IMR-90 (cell line): ENCODE results near the gene ELSPBP1. TPM values are rescaled to one million over a fixed set of nuclear protein-coding genes. Genes with fewer than 3 reads are reported as not detected.

Experiments used
- ATAC-seq: fragments of 200-7000 bp; cut with Tn5 transposase; 2 replicates; pipeline ENCODE4 v1.9.1; 2020; ENCODE audit warnings: low read depth, mild to moderate bottlenecking, moderate library complexity
- BruUV-seq: library from RNA; stranded (reverse); fragments of 400-500 nt; replicated peaks from 2 replicates; lab custom pipeline; 2021; lab: Mats Ljungman, UMichigan
- CTCF ChIA-PET: fragments of 300-600 bp; formaldehyde crosslinking; extraction: SDS; loops from one replicate; lab custom pipeline; 2021; ENCODE audit warnings: antibody characterized with exemption; lab: Yijun Ruan, JAX
- POLR2A ChIA-PET: fragments of 300-600 bp; sonication (Branson Sonifier 250); formaldehyde crosslinking; loops from one replicate; lab custom pipeline; 2022; ENCODE audit warnings: antibody characterized with exemption; ENCODE audit not compliant: unreplicated experiment; lab: Charles Lee
- DNase-seq: peaks from one replicate; pipeline ENCODE4 v3.0.0; 2013
- H2AFZ ChIP-seq: replicated peaks from 2 replicates; pipeline ENCODE3; 2013; ENCODE audit warnings: low read length, mild to moderate bottlenecking; ENCODE audit not compliant: poor library complexity
- H2AK5ac ChIP-seq: 2 replicates; pipeline ENCODE4 v1.6.1; 2013; ENCODE audit warnings: low read depth, low read length, inconsistent platforms
- H2AK9ac ChIP-seq: replicated peaks from 2 replicates; pipeline ENCODE3; 2013; ENCODE audit warnings: mild to moderate bottlenecking, low read depth, low read length, moderate library complexity; ENCODE audit not compliant: poor library complexity
- H2BK120ac ChIP-seq: 2 replicates; pipeline ENCODE4 v1.6.1; 2013; ENCODE audit warnings: low read depth, low read length, inconsistent platforms
- H2BK15ac ChIP-seq: 3 replicates; pipeline ENCODE4 v1.6.1; 2013; ENCODE audit warnings: low read depth, low read length, inconsistent platforms
- H2BK20ac ChIP-seq: 2 replicates; pipeline ENCODE4 v1.6.1; 2013; ENCODE audit warnings: low read depth, mild to moderate bottlenecking, inconsistent platforms, low read length, moderate library complexity
- H2BK5ac ChIP-seq: 2 replicates; pipeline ENCODE4 v1.6.1; 2013; ENCODE audit warnings: mild to moderate bottlenecking, low read depth, low read length, inconsistent platforms; ENCODE audit not compliant: poor library complexity, severe bottlenecking
- H3K14ac ChIP-seq: replicated peaks from 2 replicates; pipeline ENCODE4 v1.6.1; 2013; ENCODE audit warnings: low read depth, low read length, inconsistent platforms
- H3K18ac ChIP-seq: 2 replicates; pipeline ENCODE4 v1.6.1; 2013; ENCODE audit warnings: low read depth, low read length, control low read depth
- H3K23ac ChIP-seq: 2 replicates; pipeline ENCODE4 v1.6.1; 2013; ENCODE audit warnings: low read depth, low read length, inconsistent platforms
- H3K27ac ChIP-seq: 2 replicates; pipeline ENCODE4 v1.5.1; 2013; ENCODE audit warnings: mild to moderate bottlenecking, control low read depth, low read length; ENCODE audit not compliant: insufficient read depth
- H3K27me3 ChIP-seq: 2 replicates; pipeline ENCODE4 v1.6.1; 2013; ENCODE audit warnings: low read length; ENCODE audit not compliant: control insufficient read depth, insufficient read depth
- H3K36me3 ChIP-seq: 2 replicates; pipeline ENCODE4 v1.6.1; 2013; ENCODE audit warnings: low read length, mixed read lengths; ENCODE audit not compliant: control insufficient read depth, insufficient read depth
- H3K4ac ChIP-seq: 2 replicates; pipeline ENCODE4 v1.6.1; 2013; ENCODE audit warnings: low read depth, low read length, inconsistent platforms
- H3K4me1 ChIP-seq: 2 replicates; pipeline ENCODE4 v1.6.1; 2013; ENCODE audit warnings: low read length, mixed read lengths; ENCODE audit not compliant: control insufficient read depth, insufficient read depth
- H3K4me2 ChIP-seq: 2 replicates; pipeline ENCODE4 v1.6.1; 2013; ENCODE audit warnings: low read depth, mild to moderate bottlenecking, control low read depth, low read length, moderate library complexity
- H3K4me3 ChIP-seq: 2 replicates; pipeline ENCODE4 v1.5.1; 2013; ENCODE audit warnings: low read depth, mild to moderate bottlenecking, control low read depth, low read length, moderate library complexity; ENCODE audit not compliant: insufficient read depth
- H3K56ac ChIP-seq: 2 replicates; pipeline ENCODE4 v1.6.1; 2013; ENCODE audit warnings: low read length, inconsistent platforms; ENCODE audit not compliant: insufficient read depth; ENCODE audit errors: extremely low read depth
- H3K79me1 ChIP-seq, 2 experiments: 2 replicates each; pipeline ENCODE4 v1.6.1; 2013; ENCODE audit warnings: low read length in 2 of 2, inconsistent platforms in 1 of 2, low read depth in 1 of 2
- H3K9ac ChIP-seq: 2 replicates; pipeline ENCODE4 v1.6.1; 2013; ENCODE audit warnings: low read depth, low read length, control low read depth
- H3K9me1 ChIP-seq: 2 replicates; pipeline ENCODE4 v1.6.1; 2013; ENCODE audit warnings: low read length, inconsistent platforms; ENCODE audit not compliant: insufficient read depth
- H3K9me3 ChIP-seq: 2 replicates; pipeline ENCODE4 v1.6.1; 2013; ENCODE audit warnings: low read length; ENCODE audit not compliant: control insufficient read depth, insufficient read depth
- H4K20me1 ChIP-seq: 2 replicates; pipeline ENCODE4 v1.6.1; 2013; ENCODE audit warnings: low read length, inconsistent platforms; ENCODE audit not compliant: insufficient read depth
- H4K5ac ChIP-seq: 2 replicates; pipeline ENCODE4 v1.6.1; 2013; ENCODE audit warnings: mild to moderate bottlenecking, low read depth, low read length, control low read depth
- H4K8ac ChIP-seq, 2 experiments: 2 replicates each; pipeline ENCODE4 v1.6.1; 2013; ENCODE audit warnings: low read depth in 2 of 2, low read length in 2 of 2, control low read depth in 1 of 2, inconsistent platforms in 1 of 2
- H4K91ac ChIP-seq: 2 replicates; pipeline ENCODE4 v1.6.1; 2013; ENCODE audit warnings: low read depth, low read length, inconsistent platforms; ENCODE audit not compliant: insufficient read depth
- BHLHE40 ChIP-seq: fragments of 150-350 bp; IDR thresholded peaks from 2 replicates; pipeline ENCODE4 v1.6.1; 2016; ENCODE audit warnings: mild to moderate bottlenecking, low read depth, low read length
- ELK1 ChIP-seq: fragments of 150-350 bp; IDR thresholded peaks from 2 replicates; pipeline ENCODE4 v1.6.1; 2016; ENCODE audit warnings: low read depth, mild to moderate bottlenecking, low read length, moderate library complexity, borderline replicate concordance
- MAZ ChIP-seq: IDR thresholded peaks from 2 replicates; pipeline ENCODE4 v1.6.1; 2012; ENCODE audit warnings: low read depth, mild to moderate bottlenecking, low read length, improper control_type of control experiment, moderate library complexity, borderline replicate concordance
- SMC3 ChIP-seq: fragments of 150-350 bp; IDR thresholded peaks from 2 replicates; pipeline ENCODE4 v1.6.1; 2016; ENCODE audit warnings: low read depth, mild to moderate bottlenecking, antibody characterized with exemption, low read length, moderate library complexity
- WGBS, 2 experiments: methylation state at CpG; one replicate each; pipeline versions ENCODE4 v1.1.5 to v1.1.7; 2013; ENCODE audit warnings: missing lambda C conversion rate in 2 of 2; ENCODE audit not compliant: insufficient read length in 1 of 2; ENCODE audit errors: extremely low coverage in 2 of 2; 5-methylcytosine and 5-hydroxymethylcytosine counted together
- dilution Hi-C: fragments of 300-500 bp; cut with HindIII; formaldehyde crosslinking; loops from one replicate; pipeline ENCODE4 v1.14.3; 2018; ENCODE audit warnings: low sequenced_read_pairs; ENCODE audit not compliant: unreplicated experiment
- in situ Hi-C: fragments of 300-500 bp; cut with MboI; formaldehyde crosslinking; loops from 3 replicates; pipeline ENCODE4 v1.14.3; 2019; ENCODE audit warnings: low sequenced_read_pairs, inconsistent platforms, mixed read lengths
- intact Hi-C: fragments of 100-400 bp; cut with micrococcal nuclease; formaldehyde crosslinking; loops from 2 replicates; pipeline ENCODE4 v1.10.0; 2022
- polyA plus RNA-seq, 3 experiments: library from polyadenylated mRNA; depleted of rRNA; stranded (reverse); fragments of >200 nt; gene quantifications; 2 replicates each; pipeline ENCODE4 v1.2.3, GENCODE V29; 2012; ENCODE audit warnings: low replicate concordance in 1 of 3
- total RNA-seq: library from RNA; depleted of rRNA; stranded (reverse); fragments of >200 nt; gene quantifications from 2 replicates; pipeline ENCODE4 v1.2.3, GENCODE V29; 2012

Gene ELSPBP1
- total and polyA plus RNA-seq, 2 of the 4 experiments (the other 2 are of a cell fraction): not detected

- H3K18ac ChIP-seq: no peak overlapping the region
- no peaks in the 10 kb centered on the region; the same call in 1 of the 2 replicates for H3K27me3 ChIP-seq
- H3K4me3 ChIP-seq: no peak overlapping the region
- no peak for ATAC-seq
- no peak overlapping the region for H3K56ac ChIP-seq
- no peaks in the 10 kb centered on the region for H3K36me3 ChIP-seq
- no peaks in the 10 kb centered on the region for H4K20me1 ChIP-seq
- no peak overlapping the region for H2BK20ac ChIP-seq
- no peaks in the 10 kb centered on the region for H3K79me1 ChIP-seq
- no peak overlapping the region for H3K14ac ChIP-seq
- no peak overlapping the region for H2BK120ac ChIP-seq
- no peak overlapping the region for H3K27ac ChIP-seq
- no peaks in the 10 kb centered on the region for H3K4me1 ChIP-seq
- H3K9me3 ChIP-seq: no peaks in the 10 kb centered on the region
- no peak overlapping the region for H2AFZ ChIP-seq
- 25% methylated on average over 2 of the region's 2 CpGs; no CpG with 5 or more reads in 1 of the 2 experiments for WGBS, 2 experiments
- H3K9ac ChIP-seq: no peak overlapping the region
- no peaks in the 10 kb centered on the region for H3K9me1 ChIP-seq
- no peak overlapping the region for H3K4ac ChIP-seq
- H2AK5ac ChIP-seq: no peak overlapping the region
- DNase-seq: no peak
- H3K4me2 ChIP-seq: no peak overlapping the region
- no peak overlapping the region for H2BK5ac ChIP-seq
- ChIA-PET POLR2A (no interaction called here), CTCF (no interaction called here)
- no peak overlapping the region for H3K23ac ChIP-seq
- intact Hi-C loops: no loop called here
- H2BK15ac ChIP-seq: no peak overlapping the region
- in situ Hi-C loops: no loop called here
- no peak overlapping the region for H4K8ac ChIP-seq
- no TSS peak for BruUV-seq
- no peak overlapping the region for H2AK9ac ChIP-seq
- H4K5ac ChIP-seq: no peak overlapping the region
- H4K91ac ChIP-seq: no peak overlapping the region
- TF ChIP-seq SMC3 (no peak), MAZ (no peak), ELK1 (no peak), BHLHE40 (no peak)
- dilution Hi-C loops: no loop called here
These were observed 28.6 kb downstream of the ELSPBP1 start for GRCh38 chr19:48023011-48023410.
